Stimulated activated CD4-positive, alpha-beta T cell treated with anti-CD3 and anti-CD28 coated beads, Interleukin-2, amount 100 ng/mL, for 48 hours (primary cell): ENCODE data around the gene RAB3C.
"Not testable (repeated sequence)": the region's sequence is repeated elsewhere in the genome, so short reads cannot be mapped to it uniquely, and the experiment has no call there.

Experiments used
- DNase-seq, 2 donors: peaks; one replicate each; pipeline ENCODE4 v3.0.0-alpha.2; 2020

RAB3C gene

DNA sequence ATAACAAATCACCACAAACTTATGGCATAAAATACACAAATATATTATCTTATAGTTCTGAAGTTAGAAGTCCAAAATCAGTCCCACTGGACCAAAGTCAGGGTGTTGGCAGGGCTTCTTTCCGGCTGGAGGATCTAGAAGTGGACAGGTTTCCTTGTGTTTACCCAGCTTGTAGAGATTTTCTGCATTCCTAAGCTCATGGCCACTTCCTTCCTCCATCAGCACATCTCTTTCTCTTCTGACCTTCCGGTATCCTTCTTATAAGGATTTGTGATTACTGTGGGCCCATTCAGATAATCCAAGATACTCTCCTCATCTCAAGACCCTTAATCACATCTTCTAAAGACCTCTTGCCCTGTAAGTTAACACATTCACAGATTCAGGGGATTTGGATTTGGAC is 97.6 kb downstream of the RAB3C start:
- DNase-seq: no peak

DNA sequence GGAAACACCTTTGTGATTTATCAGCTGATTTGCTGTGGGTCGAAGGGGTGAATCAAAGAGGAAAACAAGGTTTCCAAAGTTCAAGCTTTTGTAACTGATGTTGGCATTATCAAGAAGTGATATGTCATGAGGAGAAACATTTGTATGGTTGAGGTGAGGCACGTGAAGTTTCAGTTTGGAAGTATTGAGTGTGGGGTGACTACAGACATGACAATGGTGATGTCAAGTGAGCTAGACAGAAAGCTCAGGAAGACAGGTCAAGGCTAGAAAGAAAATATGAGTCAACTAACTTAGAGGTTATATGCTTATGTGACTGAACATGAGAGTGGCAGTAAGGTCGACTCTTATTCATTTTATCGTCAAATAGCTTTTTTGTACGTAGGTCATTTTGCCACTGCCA is 99.1 kb downstream of the RAB3C start:
- DNase-seq: no peak

DNA sequence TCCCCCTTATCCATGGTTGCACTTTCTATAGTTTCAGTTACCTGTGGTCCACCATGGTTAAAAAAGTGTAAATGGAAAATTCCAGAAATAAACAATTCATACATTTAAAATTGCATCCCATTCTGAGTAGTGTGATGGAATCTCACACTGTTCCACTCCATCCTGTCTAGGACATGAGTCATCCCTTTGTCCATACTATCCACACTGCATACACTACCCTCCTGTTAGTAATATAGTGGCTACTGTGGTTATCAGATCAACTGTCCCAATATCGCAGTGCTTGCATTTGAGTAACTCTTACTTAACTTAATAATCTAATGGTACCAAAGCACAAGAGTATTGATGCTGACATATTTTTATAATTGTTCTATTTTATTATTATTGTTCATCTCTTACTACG is 100.7 kb downstream of the RAB3C start:
- no peak for DNase-seq

DNA sequence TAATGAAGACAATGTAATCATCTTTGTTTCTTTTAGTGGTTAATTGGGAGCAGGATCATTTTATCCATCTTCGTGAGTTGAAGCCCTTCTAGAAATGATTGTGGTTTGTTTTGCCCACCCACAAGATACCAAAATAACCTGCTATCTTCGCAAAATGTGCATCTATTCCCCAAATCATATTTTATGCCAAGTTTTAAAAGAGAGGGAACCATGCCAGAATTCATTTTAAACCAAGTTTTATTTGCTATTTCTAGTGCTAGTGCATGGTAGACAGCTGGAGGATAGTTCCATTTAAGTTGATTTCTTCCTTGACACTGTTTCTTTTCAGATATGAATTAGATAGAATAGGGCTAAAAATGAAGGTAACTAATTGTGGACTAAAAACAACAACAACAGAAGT is 104.2 kb downstream of the RAB3C start:
- no peak for DNase-seq

DNA sequence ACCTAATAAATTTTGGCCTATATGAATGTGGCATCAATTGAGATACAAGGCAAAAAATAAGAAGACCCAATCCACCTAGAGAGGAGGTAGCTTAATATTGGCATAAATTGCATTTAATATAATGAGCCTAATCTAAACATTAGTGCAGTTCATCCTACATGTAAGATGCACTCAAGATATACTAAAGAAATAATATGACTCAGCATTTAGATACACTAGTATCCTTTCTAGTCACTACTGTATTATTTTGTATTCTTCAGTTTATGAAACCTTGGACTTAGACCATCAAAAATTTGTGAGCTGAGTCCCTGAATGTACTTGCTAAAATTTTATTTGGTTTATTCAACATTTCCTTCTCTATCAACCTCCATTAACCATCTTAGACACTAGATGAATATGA is 104.7 kb downstream of the RAB3C start:
- DNase-seq: no peak

DNA sequence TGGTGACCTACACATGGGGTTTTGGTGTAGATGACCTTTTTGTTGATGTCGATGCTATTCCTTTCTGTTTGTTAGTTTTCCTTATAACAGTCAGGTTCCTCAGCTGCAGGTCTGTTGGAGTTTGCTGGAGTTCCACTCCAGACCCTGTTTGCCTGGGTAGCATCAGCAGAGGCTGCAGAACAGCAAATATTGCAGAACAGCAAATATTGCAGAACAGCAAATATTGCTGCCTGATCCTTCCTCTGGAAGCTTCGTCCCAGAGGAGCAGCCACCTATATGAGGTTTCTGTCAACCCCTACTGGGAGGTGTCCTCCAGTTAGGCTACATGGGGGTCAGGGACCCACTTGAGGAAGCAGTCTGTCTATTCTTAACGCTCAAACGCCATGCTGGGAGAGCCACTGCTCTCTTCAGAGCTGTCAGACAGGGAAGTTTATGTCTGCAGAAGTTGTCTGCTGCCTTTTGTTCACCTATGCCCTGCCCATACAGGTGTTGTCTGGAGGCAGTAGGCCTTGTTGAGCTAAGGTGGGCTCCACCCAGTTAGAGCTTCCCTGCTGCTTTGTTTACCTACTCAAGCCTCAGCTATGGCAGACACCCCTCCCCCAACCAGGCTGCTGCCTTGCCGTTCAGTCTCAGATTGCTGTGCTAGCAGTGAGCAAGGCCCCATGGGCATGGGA is 116.3 kb downstream of the RAB3C start:
- DNase-seq: not testable (repeated sequence)

DNA sequence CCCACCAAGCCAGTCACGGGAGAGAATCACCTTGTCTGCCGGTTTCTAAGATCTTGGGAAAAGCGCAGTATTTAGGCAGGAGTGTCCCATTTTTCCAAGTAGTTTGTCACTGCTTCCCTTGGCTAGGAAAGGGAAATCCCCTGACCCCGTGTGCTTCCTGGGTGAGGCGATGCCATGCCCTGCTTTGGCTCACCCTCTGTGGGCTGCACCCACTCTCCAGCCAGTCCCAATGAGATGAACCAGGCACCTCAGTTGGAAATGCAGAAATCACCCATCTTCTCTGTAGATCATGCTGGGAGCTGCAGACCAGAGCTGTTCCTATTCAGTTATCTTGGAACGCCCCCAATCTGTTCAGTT is 116.9 kb downstream of the RAB3C start:
- no peak for DNase-seq

DNA sequence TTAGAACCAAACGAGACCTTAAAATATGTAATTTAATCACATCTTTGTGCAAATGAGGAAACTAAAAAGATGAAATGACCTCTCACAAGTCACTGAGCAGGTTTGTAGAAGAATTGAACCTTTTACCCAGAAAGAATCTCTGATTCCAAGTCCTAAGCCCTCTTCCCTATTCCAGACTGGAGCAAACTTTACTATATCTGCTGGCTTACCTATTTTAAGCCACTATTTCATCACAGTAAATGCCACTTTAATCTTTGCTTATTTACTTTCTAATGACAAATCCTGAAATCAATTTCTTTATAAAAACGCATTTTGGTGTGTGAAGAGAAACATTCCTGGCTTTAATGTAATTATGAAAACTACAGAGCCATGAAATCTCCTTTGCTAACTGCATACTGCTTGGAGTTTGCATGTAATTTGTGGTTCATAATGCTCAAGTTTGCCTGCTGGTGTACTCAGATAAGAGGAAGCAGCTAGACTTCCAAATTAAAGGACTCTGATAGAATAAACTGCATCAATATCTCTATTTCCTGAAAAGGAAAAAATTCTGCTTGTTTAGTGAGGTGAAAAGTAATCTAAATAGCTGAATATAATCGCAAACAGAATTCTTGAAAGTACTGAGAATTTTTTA is 121.2 kb downstream of the RAB3C start:
- DNase-seq: no peak

DNA sequence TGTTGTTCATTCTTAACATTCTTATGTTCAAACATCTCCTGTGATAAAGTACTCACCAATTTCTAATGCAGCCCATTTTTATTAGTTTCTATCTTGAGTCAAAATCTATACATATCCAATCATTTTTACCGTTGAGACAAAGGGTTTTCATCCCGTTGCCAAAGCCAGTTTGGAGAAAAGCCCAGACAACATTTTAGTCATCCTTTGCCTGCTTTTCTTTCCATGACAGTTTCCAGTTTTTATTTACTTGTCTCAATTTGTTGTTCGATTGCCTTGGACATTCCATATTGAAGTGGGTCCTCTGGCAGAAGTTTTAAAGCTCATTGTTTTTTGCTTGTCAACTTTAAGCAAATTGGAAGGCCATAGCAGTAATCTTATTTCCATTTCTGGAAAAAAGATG is 123.9 kb downstream of the RAB3C start:
- DNase-seq: no peak

DNA sequence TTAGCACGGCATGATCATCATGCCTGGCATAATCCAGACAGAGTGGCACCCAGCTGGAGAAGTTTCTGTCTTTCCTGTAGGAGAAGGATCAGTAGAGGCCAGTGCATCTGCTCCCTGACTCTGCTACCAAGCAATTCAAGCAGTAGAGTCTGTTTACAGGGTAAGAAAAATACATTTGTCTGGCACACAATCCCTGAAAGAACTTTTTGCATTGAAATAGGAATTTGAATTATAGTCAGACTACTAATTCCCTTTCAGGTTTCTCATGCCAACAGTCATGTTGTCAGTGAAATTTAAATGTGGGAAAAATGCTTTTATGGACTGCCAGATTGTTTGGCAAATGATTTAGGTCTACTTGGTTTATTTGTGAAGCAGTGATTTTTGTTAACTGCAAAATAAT is 125.6 kb downstream of the RAB3C start:
- no peak for DNase-seq

DNA sequence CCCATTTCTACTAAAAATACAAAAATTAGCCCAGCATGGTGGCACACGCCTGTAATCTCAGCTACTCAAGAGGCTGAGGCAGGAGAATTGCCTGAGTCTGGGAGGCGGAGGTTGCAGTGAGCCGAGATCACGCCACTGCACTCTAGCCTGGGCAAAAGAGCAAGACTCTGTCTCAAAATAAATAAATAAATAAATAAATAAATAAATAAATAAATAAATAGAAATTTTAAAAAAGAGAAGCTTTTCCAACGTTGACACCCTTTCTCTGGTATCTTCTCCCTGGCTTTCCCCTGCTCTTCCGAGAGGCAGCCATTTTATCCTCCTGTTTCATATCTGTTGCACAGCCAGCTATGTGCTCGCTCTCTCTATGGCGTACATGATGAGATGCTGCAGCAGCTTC is 127.5 kb downstream of the RAB3C start:
- DNase-seq: not testable (repeated sequence)

DNA sequence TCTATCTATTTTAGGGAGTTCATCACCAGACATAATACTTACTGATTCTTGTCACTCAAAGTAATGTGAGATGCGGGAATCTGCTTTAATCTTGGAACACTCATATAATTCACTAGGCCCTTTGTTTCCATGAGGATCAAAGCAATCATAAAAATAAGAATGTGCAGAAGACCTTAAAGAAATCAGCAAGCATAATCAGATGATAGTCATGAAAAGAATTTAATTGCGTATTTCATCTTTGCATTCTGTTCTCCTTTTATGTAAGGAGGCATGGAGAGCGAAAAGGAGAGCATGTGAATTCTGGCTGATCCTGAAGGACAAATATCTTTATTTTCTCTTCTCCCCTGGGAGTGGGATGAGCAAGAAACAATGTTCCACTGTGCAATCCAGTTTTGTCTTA is 128.0 kb downstream of the RAB3C start:
- DNase-seq: no peak

DNA sequence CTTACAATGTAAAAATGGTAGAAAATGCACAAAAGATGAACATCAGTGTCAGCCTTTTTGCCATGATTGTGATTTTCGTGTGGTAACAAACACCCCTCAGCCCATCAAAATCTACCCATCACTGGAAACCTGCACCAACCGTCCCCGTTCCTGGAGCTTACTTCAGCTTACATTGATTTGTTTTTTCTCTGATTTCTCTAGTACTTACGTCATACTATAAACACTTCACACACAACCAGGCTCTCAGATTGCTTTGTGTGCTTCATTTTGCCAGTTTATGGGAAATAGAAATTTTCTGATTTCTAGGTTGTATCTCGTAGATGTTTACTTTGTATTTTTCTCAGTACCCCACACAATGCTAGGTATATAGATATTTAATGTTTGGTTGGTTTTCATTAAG is 129.1 kb downstream of the RAB3C start:
- no peak for DNase-seq

DNA sequence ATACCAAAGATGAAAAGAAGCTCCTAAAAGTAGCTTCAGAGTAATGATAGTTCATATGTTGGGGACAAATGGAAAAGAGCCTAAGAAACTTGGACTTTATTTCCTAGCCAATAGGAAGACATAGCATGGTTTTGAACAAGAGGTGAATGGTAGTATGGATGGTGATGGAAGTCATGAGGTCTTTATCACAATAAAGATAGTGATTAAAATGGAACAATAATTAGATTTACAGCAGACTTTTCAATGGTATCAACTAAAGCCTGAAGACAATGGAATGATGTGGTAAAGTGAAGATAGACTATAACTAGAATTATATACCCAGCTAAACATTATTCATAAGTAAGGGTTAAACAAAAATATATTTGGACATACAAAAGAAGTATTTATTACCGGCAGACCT is 131.2 kb downstream of the RAB3C start:
- DNase-seq: no peak

DNA sequence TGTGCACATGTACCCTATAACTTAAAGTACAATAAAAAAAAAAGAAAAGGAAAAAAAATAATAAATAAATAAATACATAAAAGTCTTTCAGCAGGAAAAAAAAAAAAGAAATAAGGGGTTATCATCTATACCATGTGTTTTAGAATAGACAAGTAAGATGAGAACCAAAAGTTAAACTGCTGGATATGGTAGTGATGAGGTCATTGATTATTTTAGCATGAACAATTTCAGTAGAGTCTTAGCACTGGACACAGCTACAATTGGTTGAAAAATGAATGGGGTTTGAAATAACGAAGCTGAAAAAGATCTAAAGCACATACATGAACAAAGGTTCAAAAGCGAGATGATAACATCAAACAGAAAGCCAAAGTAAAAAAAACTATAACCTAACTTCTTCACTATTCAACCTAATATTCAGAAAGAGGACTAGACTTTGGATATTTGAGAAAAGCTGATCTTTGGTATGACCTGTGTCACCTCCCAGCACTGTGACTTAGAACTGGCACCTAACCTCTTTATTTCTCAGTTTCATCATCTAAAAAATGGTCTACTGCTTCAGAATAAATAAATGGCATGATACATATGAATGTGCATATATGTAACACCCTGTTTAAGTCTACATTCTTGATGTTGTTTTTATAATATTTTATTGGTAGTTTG is 133.3 kb downstream of the RAB3C start:
- DNase-seq: no peak

DNA sequence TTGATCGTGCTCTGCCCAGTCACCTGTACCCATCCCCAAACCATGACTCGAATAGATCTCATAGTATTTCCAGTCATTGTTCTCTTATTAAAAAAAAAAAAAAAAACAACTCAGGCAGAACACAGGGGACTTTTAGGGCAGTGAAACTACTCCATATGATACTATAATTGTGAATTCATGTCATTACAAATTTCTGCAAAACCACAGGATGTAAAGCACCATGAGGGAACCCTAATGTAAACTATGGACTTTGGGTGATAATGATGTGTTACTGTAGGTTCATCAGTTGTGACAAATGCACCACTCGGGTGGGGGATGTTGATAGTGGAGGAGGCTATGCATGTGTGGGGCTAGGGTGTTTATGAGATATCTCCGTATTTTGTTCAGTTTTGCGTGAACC is 133.8 kb downstream of the RAB3C start:
- no peak for DNase-seq

DNA sequence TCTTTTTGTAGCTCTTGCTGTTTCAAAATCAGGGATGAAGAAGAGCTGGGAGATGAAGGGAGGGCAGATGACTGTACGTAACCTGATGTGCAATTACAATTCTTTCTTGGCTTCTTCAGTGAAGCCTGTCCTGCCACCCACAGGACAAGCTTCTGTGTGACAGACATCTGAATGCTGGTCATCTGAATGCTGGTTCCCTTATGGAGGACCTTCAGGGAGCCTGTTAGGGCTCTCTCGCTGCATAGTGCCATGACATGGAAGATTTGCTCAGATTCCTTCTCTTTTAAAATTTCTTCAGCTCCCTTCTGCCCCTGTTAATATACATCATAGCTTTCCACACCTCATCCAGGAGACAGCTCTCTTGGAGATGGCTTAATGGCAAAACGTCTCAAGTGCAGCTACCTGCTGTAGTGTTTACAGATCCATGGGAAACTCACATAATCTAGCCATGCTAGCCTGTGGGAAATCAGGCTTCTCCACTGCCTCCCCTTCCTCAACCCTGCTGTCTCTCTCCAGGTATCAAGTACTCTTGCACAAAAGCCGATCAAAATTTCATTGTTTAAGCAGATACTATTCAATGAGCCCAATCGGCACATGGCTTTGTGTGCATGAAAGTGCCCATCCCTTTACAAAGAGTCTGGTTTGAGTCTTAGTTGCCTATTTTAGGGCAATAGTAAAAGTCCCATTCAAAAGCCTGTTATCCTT is 134.6 kb downstream of the RAB3C start:
- no peak for DNase-seq

DNA sequence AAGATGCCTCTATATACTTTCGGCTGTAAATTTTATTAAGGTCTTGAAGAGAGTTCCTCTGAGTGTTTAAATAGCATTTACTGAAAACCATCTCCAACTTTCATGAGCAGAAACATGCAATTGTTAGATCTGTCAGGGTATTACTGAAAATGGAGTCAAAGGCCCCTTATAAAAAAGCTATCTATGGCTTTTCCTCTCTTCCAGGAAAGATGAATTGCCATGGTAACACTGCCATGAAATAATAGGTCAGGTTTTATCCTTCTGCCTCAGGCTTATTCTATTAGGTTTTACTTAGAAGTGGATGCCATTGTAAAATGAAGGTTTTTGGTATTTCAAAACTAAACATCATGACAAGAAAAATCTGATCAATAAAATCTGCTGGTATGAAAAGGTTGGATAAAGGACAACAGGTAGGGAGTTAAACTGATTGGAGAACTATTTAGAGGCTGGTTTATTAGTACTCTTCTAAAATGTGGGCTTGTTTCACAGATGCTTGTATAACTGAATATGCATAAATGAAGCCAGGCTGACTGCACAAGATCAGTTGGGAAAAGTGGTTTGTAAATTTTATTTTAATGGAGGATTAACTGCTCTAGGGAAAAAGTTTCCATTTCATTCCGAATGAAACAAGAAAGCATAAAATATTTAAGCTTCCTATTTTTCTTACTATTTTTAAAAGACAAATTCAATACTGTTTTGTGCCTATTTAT is 135.5 kb downstream of the RAB3C start:
- no peak for DNase-seq

DNA sequence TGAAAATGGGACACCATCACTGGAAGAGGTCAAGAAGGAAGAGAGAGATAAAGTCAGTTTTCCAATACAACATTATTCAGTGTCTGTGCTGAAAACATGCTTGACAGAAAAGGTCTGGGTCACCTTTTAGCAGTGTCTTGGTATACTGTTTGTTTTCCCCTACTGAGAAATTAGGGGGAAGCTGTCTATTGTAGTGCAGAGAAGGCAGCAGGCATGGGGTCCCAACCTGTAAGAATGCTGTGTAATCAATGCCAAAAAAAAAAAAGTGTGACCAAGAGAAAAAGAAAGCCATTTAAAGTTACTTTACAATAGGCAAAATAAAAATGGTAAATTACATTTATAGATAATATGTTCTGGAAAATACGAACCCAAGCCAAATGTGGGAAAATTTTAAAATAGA is 139.3 kb downstream of the RAB3C start:
- no peak for DNase-seq

DNA sequence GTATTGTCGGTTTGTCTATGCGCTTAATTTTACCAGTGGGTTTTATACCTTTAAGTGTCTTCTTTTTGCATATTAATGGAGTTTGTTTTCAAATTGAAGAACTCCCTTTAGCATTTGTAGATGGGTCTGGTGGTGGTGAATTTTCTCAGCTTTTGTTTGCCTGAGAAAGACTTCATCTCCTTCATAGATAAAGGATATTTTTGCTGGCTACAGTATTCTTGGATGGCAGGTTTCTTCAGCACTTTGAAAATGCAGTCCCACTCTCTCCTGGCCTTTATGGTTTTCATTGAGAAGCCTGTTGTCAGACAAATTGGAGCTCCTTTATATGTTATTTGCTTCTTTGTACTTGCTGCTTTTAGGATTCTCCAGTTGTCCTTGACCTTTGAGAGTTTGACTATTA is 142.1 kb downstream of the RAB3C start:
- DNase-seq: no peak

DNA sequence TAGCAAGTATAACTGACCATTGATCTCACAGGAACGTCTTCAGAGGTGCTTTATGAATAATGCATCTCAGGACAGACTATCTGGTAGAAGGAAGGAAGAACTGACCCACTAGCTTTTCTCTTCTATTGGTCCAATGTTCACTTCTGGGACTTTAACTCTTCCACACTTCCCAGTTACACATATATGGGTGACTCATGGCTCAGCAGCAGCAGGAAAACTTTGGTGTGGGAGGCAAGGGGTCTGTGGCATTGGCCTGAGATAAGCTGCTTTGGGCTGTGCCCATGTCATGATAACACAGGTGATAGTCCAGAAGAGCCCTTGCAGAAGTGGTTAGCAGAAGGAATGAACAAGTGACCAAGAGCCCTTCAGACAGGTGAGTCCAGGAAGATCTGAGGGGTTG is 148.8 kb downstream of the RAB3C start:
- no peak for DNase-seq

DNA sequence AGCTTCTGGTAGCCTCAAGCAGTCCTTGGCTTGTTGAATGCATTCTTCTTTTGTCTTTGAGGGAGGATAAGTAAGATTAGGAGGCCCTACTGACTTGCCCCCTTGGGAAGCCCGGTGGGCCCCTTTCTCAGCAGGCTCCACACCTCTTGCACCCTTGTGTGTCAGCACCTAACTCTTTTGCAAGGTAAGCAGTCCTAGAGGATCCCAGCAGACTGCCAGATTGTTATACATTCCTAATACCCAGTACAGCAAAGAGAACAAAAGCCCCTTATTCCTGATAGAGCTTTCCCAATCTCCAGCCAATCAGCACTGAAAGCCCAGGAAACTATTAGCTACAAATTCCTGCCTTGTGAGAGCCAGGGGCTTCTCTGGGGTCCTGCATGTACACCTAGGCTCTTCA is 152.8 kb downstream of the RAB3C start:
- DNase-seq: no peak

DNA sequence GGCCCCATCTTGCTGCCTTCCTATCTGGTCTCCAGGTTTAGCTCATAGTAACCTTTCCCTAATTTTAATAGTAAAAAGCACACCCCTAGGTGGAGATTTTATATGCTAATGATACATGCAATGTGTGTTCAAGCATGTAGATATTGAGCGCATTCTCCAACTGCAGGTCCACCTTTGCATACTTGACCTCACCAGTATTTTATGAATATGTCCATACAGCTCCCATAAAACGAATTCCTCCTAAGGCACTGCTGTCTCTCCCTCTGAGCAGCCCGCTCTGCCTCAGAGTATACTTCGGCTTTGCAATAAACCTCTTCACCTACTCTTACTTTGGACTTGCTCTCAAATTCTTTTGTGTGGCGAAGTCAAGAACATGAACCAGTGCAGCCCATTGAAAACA is 153.3 kb downstream of the RAB3C start:
- DNase-seq: no peak
